GM23248 (cell line): ENCODE measurements around the gene TNFAIP3.

Experiments used
- EZH2 ChIP-seq: fragments of 200-600 bp; sonication (generic); IDR thresholded peaks from 2 replicates; pipeline ENCODE4 v1.6.1; 2018; ENCODE audit warnings: antibody characterized with exemption, mild to moderate bottlenecking; ENCODE audit not compliant: insufficient read depth, poor library complexity, severe bottlenecking
- EZH2phosphoT487 ChIP-seq: fragments of 200-600 bp; sonication (generic); IDR thresholded peaks from 2 replicates; pipeline ENCODE4 v1.6.1; 2018; ENCODE audit warnings: antibody characterized with exemption, moderate library complexity, mild to moderate bottlenecking, low read depth; ENCODE audit not compliant: insufficient read depth

GRCh38 chr6:137872581-137873115 lies 5.6 kb downstream of the TNFAIP3 start:
- TF ChIP-seq EZH2phosphoT487 (no peak), EZH2 (no peak)
